ENCODE results near the gene OSTF1. TPM values are rescaled to one million over a fixed set of nuclear protein-coding genes. Genes with fewer than 3 reads are reported as not detected.

The OSTF1 gene, protein sequence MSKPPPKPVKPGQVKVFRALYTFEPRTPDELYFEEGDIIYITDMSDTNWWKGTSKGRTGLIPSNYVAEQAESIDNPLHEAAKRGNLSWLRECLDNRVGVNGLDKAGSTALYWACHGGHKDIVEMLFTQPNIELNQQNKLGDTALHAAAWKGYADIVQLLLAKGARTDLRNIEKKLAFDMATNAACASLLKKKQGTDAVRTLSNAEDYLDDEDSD
- total RNA-seq: 28.4 and 28.5 TPM in 2 replicates

GRCh38 chr9:75087824-75088645 lies at the start of gene OSTF1, which contains the start of gene NMRK1:
Gene OSTF1, plus strand, starts transcription at chr9:75088514. Its CDS starts 179 bp downstream, at chr9:75088693.
Gene NMRK1, minus strand, starts transcription at chr9:75088155. Its CDS starts 5,040 bp downstream, at chr9:75083115.

Other genes with a start within 250 kb of the OSTF1 start
- under 0.01 TPM in 1 of 2 replicates, not detected in the other for gene TRPM6, start 200.6 kb upstream of the OSTF1 start, total RNA-seq
- gene C9orf40, start 135.6 kb upstream of the OSTF1 start, total RNA-seq: 5.7 and 6.2 TPM in 2 replicates
- gene CARNMT1, start 60.2 kb upstream of the OSTF1 start, total RNA-seq: 14.6 and 15.4 TPM in 2 replicates
- gene NMRK1, start 359 bp upstream of the OSTF1 start, total RNA-seq: 13.8 and 27.4 TPM in 2 replicates